ENCODE data around the gene RNF220.
"Not testable (repeated sequence)": the region's sequence is repeated elsewhere in the genome, so short reads cannot be mapped to it uniquely, and the experiment has no call there.

The RNF220 gene

GRCh38 chr1:44682883-44683265, 277.8 kb downstream of the RNF220 start:
- DNase-seq: no peak

GRCh38 chr1:44684525-44684924, 279.5 kb downstream of the RNF220 start:
- no peak for DNase-seq

GRCh38 chr1:44685218-44685617, 280.2 kb downstream of the RNF220 start:
- DNase-seq: no peak

GRCh38 chr1:44685881-44686280, 280.8 kb downstream of the RNF220 start:
- no peak for DNase-seq

GRCh38 chr1:44688760-44689446, 283.8 kb downstream of the RNF220 start:
- no peak for DNase-seq

GRCh38 chr1:44689447-44689765, 284.4 kb downstream of the RNF220 start:
- no peak for DNase-seq

- no peak for DNase-seq
These were observed 288.1 kb downstream of the RNF220 start for GRCh38 chr1:44693159-44693558.

GRCh38 chr1:44693900-44694299, 288.8 kb downstream of the RNF220 start:
- no peak for DNase-seq

- DNase-seq: no peak
These were observed 289.9 kb downstream of the RNF220 start for GRCh38 chr1:44694863-44695478.

- DNase-seq: no peak
These were observed 290.6 kb downstream of the RNF220 start for GRCh38 chr1:44695671-44696070.

- no peak for DNase-seq
These were observed 291.0 kb downstream of the RNF220 start for GRCh38 chr1:44696101-44696500.

GRCh38 chr1:44696789-44697345, 291.8 kb downstream of the RNF220 start:
- peak in 3 of 14 donors; percentile 2 to 12 (median 4) for DNase-seq

- DNase-seq: no peak
These were observed 293.1 kb downstream of the RNF220 start for GRCh38 chr1:44698138-44698537.

- not testable (repeated sequence) for DNase-seq
These were observed 294.3 kb downstream of the RNF220 start for GRCh38 chr1:44699375-44699774.

- DNase-seq: no peak
These were observed 295.5 kb downstream of the RNF220 start for GRCh38 chr1:44700573-44700972.

GRCh38 chr1:44701141-44701573, 296.1 kb downstream of the RNF220 start:
- DNase-seq: no peak
